Measurements from ENCODE around the gene SERPINI1.

SERPINI1 gene, protein sequence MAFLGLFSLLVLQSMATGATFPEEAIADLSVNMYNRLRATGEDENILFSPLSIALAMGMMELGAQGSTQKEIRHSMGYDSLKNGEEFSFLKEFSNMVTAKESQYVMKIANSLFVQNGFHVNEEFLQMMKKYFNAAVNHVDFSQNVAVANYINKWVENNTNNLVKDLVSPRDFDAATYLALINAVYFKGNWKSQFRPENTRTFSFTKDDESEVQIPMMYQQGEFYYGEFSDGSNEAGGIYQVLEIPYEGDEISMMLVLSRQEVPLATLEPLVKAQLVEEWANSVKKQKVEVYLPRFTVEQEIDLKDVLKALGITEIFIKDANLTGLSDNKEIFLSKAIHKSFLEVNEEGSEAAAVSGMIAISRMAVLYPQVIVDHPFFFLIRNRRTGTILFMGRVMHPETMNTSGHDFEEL

DNA sequence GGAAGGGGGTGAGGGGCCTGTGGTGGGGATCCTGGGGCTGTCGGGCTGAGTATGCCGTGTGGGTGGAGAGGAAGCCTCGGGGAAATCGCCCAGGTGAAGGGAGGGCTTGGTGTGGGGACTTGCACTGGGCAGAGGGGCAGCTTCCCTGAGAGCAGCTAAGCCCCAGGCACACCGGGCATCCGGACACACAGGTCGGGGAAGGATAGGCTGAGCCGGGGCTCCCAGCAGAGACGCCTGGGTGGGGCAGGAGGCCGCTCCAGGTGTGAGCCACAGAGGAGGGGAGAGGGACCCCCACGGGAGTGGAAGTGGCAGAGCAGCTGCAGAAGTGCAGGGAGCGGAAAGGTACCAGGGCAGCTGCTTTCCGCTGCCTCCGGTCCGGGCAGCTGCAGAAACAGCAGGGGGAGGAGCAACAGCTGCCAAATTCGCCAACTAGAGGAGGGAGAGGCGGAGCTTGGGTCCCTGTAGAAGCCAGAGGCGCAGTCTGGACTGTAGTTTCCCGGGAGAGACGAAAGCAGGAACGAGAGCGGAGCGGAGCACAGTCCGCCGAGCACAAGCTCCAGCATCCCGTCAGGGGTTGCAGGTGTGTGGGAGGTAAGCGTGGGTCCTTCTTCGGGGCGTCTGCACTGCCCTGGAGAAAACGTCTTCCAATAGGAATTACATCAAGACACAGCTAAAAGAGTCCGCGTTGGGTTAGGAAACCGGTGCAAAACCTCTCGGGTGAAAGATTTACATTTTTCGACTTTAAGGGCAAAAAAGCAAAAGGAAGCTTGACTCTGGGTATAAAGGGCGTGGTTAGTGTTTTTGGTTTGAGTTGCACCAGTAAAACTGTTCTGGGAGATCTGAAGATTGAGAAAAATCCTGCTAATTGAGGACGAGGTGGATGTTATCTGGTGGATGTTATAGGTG, at the start of gene SERPINI1:
SERPINI1 (plus strand) TSS at position 489 of the 906 bp plus-strand sequence. CDS start 53,408 bp downstream, outside the sequence.
- DNase-seq (ENCODE audit: low read depth): peak; percentile 88
- peak within 1 kb of the TSS; percentile 89 for H3K4me3 ChIP-seq (ENCODE audit: control insufficient read depth, low read depth, low read length)
- no peak for TF ChIP-seq CTCF (conservative IDR thresholded peaks at IDR 0.05; ENCODE audit: control insufficient read depth, insufficient read depth, low read depth, low read length)

DNA sequence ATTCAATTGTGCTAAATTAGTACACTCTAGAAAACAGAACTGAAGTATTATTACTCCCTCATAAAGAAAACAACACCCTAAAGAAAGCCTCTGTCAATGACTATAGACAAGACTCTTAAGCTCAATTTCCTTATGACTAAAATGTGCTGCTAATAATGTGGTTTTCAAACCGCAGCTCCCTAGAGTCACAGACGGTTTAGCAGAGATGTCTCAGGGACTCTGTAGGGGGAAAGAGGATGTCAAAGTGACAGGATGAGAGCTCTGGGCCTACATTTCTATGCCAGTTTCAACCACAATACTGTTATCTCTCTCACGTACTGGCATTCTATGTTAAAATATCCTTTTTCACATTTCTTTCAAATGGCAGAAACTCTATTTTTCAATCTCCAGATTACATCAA, 44.2 kb upstream of the SERPINI1 start:
- no peak overlapping the region for H3K4me3 ChIP-seq (ENCODE audit: control insufficient read depth, low read depth, low read length)
- TF ChIP-seq CTCF (conservative IDR thresholded peaks at IDR 0.05; ENCODE audit: control insufficient read depth, insufficient read depth, low read depth, low read length): no peak
- no peak for DNase-seq (ENCODE audit: low read depth)

DNA sequence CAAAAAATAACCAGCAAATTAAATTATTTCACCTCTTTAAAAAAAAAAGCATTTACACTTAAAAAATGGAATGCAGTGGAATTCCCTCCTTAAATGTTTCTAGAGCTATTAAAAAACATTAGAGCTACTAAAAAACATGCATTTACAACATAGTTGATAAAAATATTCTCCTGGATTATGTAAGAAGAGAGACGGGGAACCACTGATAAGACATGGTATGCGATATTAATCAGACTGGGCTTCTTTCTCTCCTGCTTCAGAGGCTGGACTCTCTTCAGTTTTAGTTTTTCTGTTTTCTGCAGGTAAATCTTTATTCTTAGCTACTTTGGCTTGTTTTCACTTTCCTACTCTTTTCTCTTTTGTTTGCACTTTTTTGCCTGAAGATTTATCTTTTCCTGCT, 41.4 kb upstream of the SERPINI1 start:
- H3K4me3 ChIP-seq (ENCODE audit: control insufficient read depth, low read depth, low read length): no peak overlapping the region
- TF ChIP-seq CTCF (conservative IDR thresholded peaks at IDR 0.05; ENCODE audit: control insufficient read depth, insufficient read depth, low read depth, low read length): no peak
- no peak for DNase-seq (ENCODE audit: low read depth)

DNA sequence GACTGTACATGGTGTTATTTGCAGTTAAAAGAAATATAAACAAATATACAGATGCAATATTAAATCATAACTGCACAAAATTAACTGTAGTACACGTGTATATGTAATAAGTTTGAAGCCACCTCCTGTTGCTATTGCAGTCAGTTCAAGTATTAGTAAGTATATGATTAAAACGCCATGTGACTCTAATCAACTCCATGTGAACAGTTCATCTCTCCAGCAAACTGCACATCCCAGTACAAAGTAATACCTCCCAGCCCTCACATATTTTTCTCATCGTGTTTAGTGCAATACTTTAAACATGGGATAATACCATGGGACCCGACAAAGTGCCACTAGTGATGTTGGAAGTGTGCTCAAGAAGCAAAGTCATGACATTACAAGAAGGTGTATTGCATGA, 35.5 kb upstream of the SERPINI1 start:
- no peak for TF ChIP-seq CTCF (conservative IDR thresholded peaks at IDR 0.05; ENCODE audit: control insufficient read depth, insufficient read depth, low read depth, low read length)
- H3K4me3 ChIP-seq (ENCODE audit: control insufficient read depth, low read depth, low read length): no peak overlapping the region
- DNase-seq (ENCODE audit: low read depth): peak; percentile 49

DNA sequence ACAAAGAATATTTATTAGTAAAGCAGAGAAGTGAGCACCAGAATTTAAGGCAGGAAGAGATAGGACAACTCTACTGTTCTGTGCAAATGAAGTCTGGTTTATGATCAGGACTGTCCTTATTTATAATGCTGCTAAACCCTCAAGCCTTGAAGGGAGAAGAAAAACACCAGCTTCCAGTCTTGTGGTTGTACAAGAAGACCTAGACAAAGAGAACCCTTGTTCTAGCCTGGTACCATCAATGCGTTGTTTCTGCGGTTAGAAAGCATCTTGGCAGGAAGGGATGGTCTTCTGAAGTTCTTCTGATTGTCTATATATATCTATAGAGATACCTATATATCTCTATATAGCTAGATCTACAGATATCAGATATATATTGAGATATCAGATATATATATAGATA, 34.6 kb upstream of the SERPINI1 start:
- no peak overlapping the region for H3K4me3 ChIP-seq (ENCODE audit: control insufficient read depth, low read depth, low read length)
- no peak for DNase-seq (ENCODE audit: low read depth)
- no peak for TF ChIP-seq CTCF (conservative IDR thresholded peaks at IDR 0.05; ENCODE audit: control insufficient read depth, insufficient read depth, low read depth, low read length)

DNA sequence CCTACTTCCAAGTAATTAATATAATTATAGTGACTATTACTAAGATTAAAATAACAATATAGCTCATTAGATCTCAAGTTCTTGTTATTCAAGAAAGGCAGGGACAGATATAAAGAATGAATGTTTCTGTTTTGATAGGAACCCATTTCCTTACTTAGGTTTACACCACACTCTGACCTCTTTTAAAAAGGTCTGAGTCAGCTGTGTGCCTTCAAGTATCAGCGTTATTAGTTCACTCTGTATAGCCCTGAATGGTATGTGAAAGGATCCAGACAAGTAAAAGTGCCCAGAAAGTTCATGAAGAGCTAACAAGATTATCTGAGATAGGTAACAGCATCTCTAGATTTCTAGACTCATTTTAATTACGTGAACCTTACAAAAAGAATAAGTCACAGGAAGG, 29.7 kb upstream of the SERPINI1 start:
- TF ChIP-seq CTCF (conservative IDR thresholded peaks at IDR 0.05; ENCODE audit: control insufficient read depth, insufficient read depth, low read depth, low read length): no peak
- DNase-seq (ENCODE audit: low read depth): peak; percentile 47
- H3K4me3 ChIP-seq (ENCODE audit: control insufficient read depth, low read depth, low read length): no peak overlapping the region
